SK-N-MC (cell line): ENCODE results near the gene XCR1.

ENCODE experiments used
- EZH2 ChIP-seq: fragments of 200-600 bp; sonication (generic); IDR thresholded peaks from one replicate; pipeline ENCODE4 v1.6.1; 2017; ENCODE audit warnings: antibody characterized with exemption
- POLR2AphosphoS5 ChIP-seq: IDR thresholded peaks from 2 replicates; pipeline ENCODE4 v1.6.1; 2012; ENCODE audit warnings: mild to moderate bottlenecking, low read depth, low read length, borderline replicate concordance

DNA sequence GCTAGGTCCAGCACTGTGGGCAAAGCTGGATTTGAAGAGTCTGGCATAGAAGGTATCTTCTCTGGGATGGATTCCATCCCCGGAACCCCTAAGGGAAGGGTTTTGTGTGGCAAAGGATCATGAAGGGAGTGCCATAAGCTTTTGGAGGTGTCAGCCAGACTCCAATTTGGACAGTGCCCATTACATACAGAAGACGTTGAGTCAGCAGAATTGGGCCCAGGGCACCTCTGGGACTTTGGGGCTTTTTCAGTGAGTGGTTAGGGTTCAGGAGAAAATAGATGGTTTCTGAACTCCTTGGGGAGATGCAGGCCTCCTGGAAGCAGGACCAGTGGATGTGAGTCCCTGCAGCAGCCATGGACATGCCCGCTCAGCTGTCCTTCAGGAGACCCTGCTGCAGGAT is 34.6 kb upstream of the XCR1 start:
- TF ChIP-seq POLR2AphosphoS5 = no peak
- TF ChIP-seq EZH2 = no peak
